H1 (cell line): ENCODE results near the gene CDK5R2. TPM values are rescaled to one million over a fixed set of nuclear protein-coding genes. Genes with fewer than 3 reads are reported as not detected.

ENCODE experiments used
- BCL11A ChIP-seq, 2 experiments: IDR thresholded peaks; one replicate each; pipeline ENCODE4 v1.6.1; 2011; ENCODE audit warnings: low read depth in 2 of 2, low read length in 2 of 2, mild to moderate bottlenecking in 2 of 2
- CBX5 ChIP-seq: fragments of 300-800, 300-1000 bp; sonication (generic); IDR thresholded peaks from 2 replicates; pipeline ENCODE4 v1.7.1; 2016; ENCODE audit warnings: antibody characterized with exemption, low read length, low read depth
- CREB1 ChIP-seq: IDR thresholded peaks from 2 replicates; pipeline ENCODE4 v1.6.1; 2012; ENCODE audit warnings: inconsistent platforms
- CTBP2 ChIP-seq: IDR thresholded peaks from 2 replicates; pipeline ENCODE4 v1.7.0; 2011; ENCODE audit warnings: borderline replicate concordance, mild to moderate bottlenecking, moderate library complexity, mixed read lengths, low read length; ENCODE audit not compliant: insufficient read depth, insufficient read length
- EZH2 ChIP-seq: fragments of 200-600 bp; sonication (generic); IDR thresholded peaks from 2 replicates; pipeline ENCODE4 v1.7.1; 2012; ENCODE audit warnings: low read depth, mild to moderate bottlenecking, moderate library complexity, low read length, inconsistent platforms; ENCODE audit not compliant: severe bottlenecking
- FOSL1 ChIP-seq: IDR thresholded peaks from 2 replicates; pipeline ENCODE4 v1.6.1; 2011; ENCODE audit warnings: mild to moderate bottlenecking, low read depth, low read length, moderate library complexity; ENCODE audit not compliant: insufficient read depth
- JUN ChIP-seq: IDR thresholded peaks from 2 replicates; pipeline ENCODE4 v1.6.1; 2011; ENCODE audit warnings: low read depth, mild to moderate bottlenecking, improper control_type of control experiment, low read length
- KDM1A ChIP-seq: fragments of 200-600, 300-600 bp; sonication (generic); IDR thresholded peaks from 2 replicates; pipeline ENCODE4 v1.7.1; 2016; ENCODE audit warnings: mild to moderate bottlenecking, low read length, borderline replicate concordance
- KDM4A ChIP-seq: IDR thresholded peaks from one replicate; pipeline ENCODE4 v1.7.1; 2012; ENCODE audit warnings: low read depth, mild to moderate bottlenecking, moderate library complexity, low read length, inconsistent platforms; ENCODE audit not compliant: severe bottlenecking
- KDM5A ChIP-seq: fragments of 200-600 bp; IDR thresholded peaks from 2 replicates; pipeline ENCODE4 v1.7.1; 2012; ENCODE audit warnings: mild to moderate bottlenecking, low read length, inconsistent platforms, mixed read lengths
- MAFK ChIP-seq: IDR thresholded peaks from 2 replicates; pipeline ENCODE4 v1.6.1; 2012; ENCODE audit warnings: low read depth, mild to moderate bottlenecking, improper control_type of control experiment, low read length
- NANOG ChIP-seq: IDR thresholded peaks from 2 replicates; pipeline ENCODE4 v1.6.1; 2011; ENCODE audit warnings: low read length, low read depth, mild to moderate bottlenecking, inconsistent platforms; ENCODE audit not compliant: insufficient read depth, poor library complexity, severe bottlenecking
- RFX5 ChIP-seq: IDR thresholded peaks from 2 replicates; pipeline ENCODE4 v1.6.1; 2011; ENCODE audit warnings: low read depth, low read length, improper control_type of control experiment, borderline replicate concordance
- RNF2 ChIP-seq: fragments of 200-900, 300-1000 bp; sonication (generic); IDR thresholded peaks from 2 replicates; pipeline ENCODE4 v1.7.1; 2016; ENCODE audit warnings: borderline replicate concordance, low read depth, mild to moderate bottlenecking, antibody characterized with exemption, low read length; ENCODE audit not compliant: poor library complexity, severe bottlenecking; ENCODE audit errors: missing control alignments
- SP1 ChIP-seq: IDR thresholded peaks from 2 replicates; pipeline ENCODE4 v1.6.1; 2011; ENCODE audit warnings: low read depth, low read length
- SP4 ChIP-seq: IDR thresholded peaks from 2 replicates; pipeline ENCODE4 v1.6.1; 2012; ENCODE audit warnings: low read length, inconsistent platforms
- SUZ12 ChIP-seq: fragments of 200-600 bp; sonication (generic); IDR thresholded peaks from 2 replicates; pipeline ENCODE4 v1.6.1; 2012; ENCODE audit warnings: mild to moderate bottlenecking, inconsistent platforms, low read length, moderate library complexity, mixed read lengths
- TAF1 ChIP-seq: IDR thresholded peaks from 2 replicates; pipeline ENCODE4 v1.6.1; 2011; ENCODE audit warnings: mild to moderate bottlenecking, low read depth, low read length
- TAF7 ChIP-seq: optimal IDR thresholded peaks from 2 replicates; pipeline ENCODE3; 2011; ENCODE audit warnings: low read depth, mild to moderate bottlenecking, inconsistent platforms, low read length, moderate library complexity, borderline replicate concordance
- TCF12 ChIP-seq: IDR thresholded peaks from 2 replicates; pipeline ENCODE4 v1.6.1; 2011; ENCODE audit warnings: low read depth, mild to moderate bottlenecking, low read length
- YY1 ChIP-seq: IDR thresholded peaks from 2 replicates; pipeline ENCODE4 v1.6.1; 2011; ENCODE audit warnings: low read depth, mild to moderate bottlenecking, low read length
- ZNF274 ChIP-seq: IDR thresholded peaks from 2 replicates; pipeline ENCODE4 v1.7.0; 2012; ENCODE audit warnings: low read length, borderline replicate concordance; ENCODE audit errors: extremely low read depth
- polyA plus RNA-seq, 7 experiments: library from polyadenylated mRNA; depleted of rRNA in 3 of 7; stranded (reverse) in 5 of 7; unstranded in 2 of 7; fragments of >200 nt in 5 of 7; fragments of 200-250 nt in 2 of 7; gene quantifications; 1 replicate in 5 of 7; 2 replicates in 1 of 7; 4 replicates in 1 of 7; pipeline versions ENCODE4 v1.2.1 to v1.2.3, GENCODE V29; 2011 to 2013; ENCODE audit warnings: missing spikeins in 2 of 7, mixed read lengths in 2 of 7
- total RNA-seq: library from RNA; stranded (reverse); fragmentation: NEBNext Ultra II Directional; extraction: Animal tissue kit (Norgen Biotek cat#: 25700); gene quantifications from 2 replicates; pipeline ENCODE4 v1.2.1, GENCODE V29; 2021

CDK5R2 gene
- total and polyA plus RNA-seq, 2 of the 8 experiments (the other 6 are each of a cell fraction or from before 2014, with no cell fraction given), result 0.14 TPM; not detected in 1

- peak; percentile 20 for TF ChIP-seq RNF2
- no peak for TF ChIP-seq SP4
- no peak for TF ChIP-seq TCF12
- no peak for TF ChIP-seq KDM4A
- peak; percentile 59; the same call in 1 of the 2 replicates for TF ChIP-seq KDM1A
- TF ChIP-seq CREB1, result no peak
- peak; percentile 98 for TF ChIP-seq SUZ12
- no peak for TF ChIP-seq RFX5
- TF ChIP-seq TAF7, result no peak
- no peak for TF ChIP-seq CBX5
- TF ChIP-seq MAFK, result 0 out of 2 replicates have a peak, but pooled peaks have one; percentile 7
- TF ChIP-seq CTBP2, result peak; percentile 54
- TF ChIP-seq TAF1, result no peak
- no peak for TF ChIP-seq YY1
- no peak for TF ChIP-seq FOSL1
- no peak for TF ChIP-seq ZNF274
- peak; percentile 94 for TF ChIP-seq EZH2
- TF ChIP-seq KDM5A, result no peak
- no peak for TF ChIP-seq JUN
- no peak for TF ChIP-seq SP1
- TF ChIP-seq BCL11A (IDR thresholded peaks at IDR 0.05; ENCODE audit: low read depth in 2 of 2, low read length in 2 of 2), result no peak
- no peak for TF ChIP-seq NANOG
These were observed 34.2 kb downstream of the CDK5R2 start, which contains the start of gene CRYBA2 (continued) for GRCh38 chr2:218993345-218994315.
